GM12874 (cell line): Measurements from ENCODE around the gene ANXA9.

Source experiments
- TF ChIP-seq, protein P1 (sequence below): IDR thresholded peaks from 2 replicates; pipeline ENCODE4 v1.5.1; 2011; ENCODE audit warnings: low read depth, mild to moderate bottlenecking, control low read depth, low read length, moderate library complexity; ENCODE audit not compliant: insufficient read depth

The ANXA9 gene

DNA sequence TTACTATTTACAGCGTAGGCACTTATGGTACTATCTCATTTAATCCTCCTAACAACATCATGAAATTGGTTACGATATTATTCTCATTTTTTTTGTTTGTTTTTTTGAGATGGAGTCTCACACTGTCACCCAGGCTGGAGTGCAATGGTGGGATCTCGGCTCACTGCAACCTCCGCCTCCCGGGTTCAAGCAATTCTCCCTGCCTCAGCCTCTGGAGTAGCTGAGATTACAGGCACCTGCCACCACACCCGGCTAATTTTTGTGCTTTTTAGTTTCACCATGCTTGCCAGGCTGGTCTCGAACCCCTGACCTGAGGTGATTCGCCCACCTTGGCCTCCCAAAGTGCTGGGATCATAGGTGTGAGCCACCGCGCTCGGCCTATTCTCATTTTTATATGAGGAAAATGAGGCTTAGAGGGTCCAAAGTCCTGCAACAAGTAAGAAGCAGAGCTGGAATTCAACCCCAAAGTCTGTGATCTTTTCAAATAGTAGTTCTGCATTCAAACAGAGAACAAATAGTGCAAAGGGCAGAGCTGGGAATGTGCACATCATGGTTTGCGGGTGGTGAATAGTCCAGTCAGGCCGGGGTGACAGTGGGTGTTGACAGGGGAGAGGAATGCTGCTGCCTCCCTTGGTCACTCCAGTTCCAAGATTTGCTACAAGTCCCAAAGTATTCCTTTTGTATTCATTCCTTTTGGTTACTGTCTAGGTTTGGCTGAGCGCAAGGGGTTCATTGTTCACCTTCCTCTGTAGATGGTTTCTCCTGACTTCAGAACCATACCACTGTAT is 30.8 kb downstream of the ANXA9 start:
- TF ChIP-seq, protein P1, sequence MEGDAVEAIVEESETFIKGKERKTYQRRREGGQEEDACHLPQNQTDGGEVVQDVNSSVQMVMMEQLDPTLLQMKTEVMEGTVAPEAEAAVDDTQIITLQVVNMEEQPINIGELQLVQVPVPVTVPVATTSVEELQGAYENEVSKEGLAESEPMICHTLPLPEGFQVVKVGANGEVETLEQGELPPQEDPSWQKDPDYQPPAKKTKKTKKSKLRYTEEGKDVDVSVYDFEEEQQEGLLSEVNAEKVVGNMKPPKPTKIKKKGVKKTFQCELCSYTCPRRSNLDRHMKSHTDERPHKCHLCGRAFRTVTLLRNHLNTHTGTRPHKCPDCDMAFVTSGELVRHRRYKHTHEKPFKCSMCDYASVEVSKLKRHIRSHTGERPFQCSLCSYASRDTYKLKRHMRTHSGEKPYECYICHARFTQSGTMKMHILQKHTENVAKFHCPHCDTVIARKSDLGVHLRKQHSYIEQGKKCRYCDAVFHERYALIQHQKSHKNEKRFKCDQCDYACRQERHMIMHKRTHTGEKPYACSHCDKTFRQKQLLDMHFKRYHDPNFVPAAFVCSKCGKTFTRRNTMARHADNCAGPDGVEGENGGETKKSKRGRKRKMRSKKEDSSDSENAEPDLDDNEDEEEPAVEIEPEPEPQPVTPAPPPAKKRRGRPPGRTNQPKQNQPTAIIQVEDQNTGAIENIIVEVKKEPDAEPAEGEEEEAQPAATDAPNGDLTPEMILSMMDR: no peak

DNA sequence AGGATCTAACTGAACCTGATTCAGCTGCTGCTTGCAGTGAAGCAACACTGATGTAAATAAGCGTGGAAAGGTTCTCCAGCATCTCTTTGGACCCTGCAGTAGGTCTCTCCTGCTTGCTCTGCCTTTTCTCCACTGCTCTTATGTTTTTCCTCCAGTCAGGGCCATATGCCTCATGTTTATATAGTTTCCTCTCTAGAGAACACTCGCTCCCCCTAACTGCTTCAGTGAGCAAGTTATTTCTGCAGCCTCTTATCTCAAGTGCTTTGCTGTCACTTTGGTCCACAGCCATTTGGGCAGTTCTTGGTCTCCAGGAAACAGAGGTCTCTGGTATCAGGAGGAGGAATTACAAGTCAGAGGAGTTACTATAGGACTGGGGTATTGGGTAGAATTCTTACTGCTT is 31.4 kb downstream of the ANXA9 start:
- TF ChIP-seq, protein P1: no peak

DNA sequence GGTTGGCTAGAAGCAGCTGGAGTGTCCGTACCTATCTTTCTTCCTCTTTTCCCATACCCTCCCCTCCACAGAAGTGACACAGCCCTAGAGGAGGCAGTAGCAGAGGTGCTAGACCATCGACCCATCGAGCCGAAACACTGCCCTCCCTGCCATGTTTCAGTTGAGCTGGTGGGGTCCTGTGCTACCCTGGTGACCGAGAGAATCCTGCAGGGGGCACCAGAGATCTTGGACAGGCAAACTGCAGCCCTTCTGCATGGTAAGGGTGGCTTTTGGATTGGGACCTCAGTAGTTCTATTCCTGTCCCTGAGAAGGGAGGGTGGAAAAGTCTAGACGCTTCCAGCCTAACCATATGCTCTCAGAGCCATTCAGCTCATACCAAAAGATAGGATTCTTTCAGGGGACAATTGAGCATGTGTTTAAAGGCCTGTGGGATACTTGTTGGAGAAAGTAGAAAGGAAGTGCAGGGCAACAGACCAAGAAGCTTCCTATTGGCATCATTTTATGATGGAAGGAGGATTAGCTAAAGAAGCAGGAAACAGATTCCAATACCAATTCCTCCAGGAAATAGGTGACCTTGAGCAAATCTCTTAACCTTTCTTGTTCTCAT is 42.6 kb downstream of the ANXA9 start:
- TF ChIP-seq, protein P1: peak; percentile 80

DNA sequence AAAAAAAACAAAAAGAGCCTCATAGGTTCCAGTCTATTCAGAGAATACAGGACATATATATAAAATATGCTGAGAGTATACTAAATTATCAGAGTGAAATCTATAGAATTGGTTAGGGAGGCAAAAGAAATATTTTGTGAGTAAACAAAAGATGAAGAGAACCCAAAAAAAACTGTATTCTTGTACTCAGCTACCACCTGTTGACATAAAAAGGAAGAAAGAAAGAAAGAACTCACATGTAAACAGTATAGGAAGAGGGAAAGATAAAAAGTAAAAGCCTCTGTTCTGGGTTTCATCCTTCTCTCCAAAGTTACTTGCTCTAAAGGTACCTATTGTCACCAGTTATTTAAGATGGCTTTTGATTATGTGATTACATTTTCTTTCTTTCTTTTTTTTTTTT is 44.4 kb downstream of the ANXA9 start:
- TF ChIP-seq, protein P1: no peak

DNA sequence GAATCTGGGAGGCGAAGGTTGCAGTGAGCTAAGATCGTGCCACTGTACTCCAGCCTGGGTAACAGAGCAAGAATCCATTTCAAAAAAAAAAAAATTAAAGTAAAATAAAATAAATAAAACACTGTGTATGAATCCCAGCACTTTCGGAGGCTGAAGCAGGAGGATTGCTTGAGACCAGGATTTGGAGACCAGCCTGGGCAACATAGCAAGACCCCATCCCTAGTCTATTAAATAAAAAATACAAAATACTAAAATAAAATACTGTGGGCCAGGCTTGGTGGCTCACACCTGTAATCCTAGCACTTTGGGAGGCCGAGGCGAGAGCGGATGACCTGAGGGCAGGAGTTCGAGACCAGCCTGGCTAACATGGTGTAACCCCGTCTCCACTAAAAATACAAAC is 50.1 kb downstream of the ANXA9 start:
- TF ChIP-seq, protein P1: no peak

DNA sequence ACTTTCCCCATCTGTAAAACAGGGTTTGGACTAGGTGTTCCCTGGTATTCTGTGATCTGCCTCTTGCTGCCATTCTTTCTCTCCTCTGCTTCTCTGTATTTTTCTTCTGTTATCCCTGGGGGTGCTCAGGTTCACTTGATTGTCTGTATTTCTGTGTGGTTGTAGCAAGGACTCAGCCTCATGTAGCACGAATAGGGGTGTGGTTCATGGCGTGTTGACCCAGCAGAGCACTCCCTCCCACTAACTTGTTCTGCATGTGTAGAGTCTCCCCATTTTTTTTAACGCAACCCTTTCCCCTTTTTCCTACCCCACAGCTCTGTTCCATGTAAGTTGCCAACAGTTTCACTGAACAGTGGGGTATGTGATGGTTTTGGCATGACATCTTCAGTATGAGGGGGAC is 53.1 kb downstream of the ANXA9 start:
- TF ChIP-seq, protein P1: no peak

DNA sequence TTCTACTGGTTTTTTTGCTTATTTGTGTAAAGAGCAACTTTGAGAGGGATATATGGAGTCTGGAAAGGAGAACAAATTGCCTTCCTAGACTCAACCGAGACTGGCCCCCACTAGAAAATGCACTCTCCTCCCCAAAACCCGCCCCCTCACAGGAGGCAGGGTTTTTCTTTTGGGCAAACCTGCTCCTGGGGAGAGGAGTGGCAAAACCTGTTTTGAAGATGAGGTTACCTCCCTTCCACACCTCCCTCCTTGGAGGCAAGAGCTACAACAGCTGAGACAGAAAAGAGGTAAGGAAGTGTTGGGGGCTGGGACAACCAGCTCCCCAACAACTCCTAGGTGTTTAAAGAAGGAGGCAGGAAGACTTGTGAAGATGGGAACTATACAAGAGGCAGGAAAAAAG is 54.3 kb downstream of the ANXA9 start, which contains the start of gene BNIPL:
TSS of gene BNIPL (plus strand) at position 231 of the 400 bp plus-strand sequence. CDS start at position 371, 140 bp downstream.
- TF ChIP-seq, protein P1: no peak
